ENCODE measurements around the gene SLC35F4.

SLC35F4 gene

DNA sequence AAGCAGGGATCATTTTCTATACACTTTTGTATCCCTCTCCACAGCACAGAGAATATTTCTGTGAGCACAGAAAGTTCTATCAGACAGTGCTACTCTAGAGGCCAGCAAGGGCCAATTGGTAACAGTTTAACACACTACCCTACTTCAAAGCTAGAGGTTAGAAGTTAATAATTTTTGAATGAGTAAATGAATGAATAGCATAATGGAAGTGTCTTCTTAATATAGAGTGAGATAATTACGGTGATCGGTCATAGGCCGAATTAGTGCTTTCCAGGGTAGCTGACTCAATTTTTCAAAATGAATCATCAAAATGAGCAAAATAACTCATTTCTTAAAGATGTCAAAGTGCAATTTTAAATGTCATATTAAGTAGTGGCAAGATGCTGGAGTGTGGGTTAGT lies 305.2 kb downstream of the SLC35F4 start:
- TF ChIP-seq TAF1 (IDR thresholded peaks at IDR 0.05; ENCODE audit: low read depth), result no peak
- TF ChIP-seq, protein P1, sequence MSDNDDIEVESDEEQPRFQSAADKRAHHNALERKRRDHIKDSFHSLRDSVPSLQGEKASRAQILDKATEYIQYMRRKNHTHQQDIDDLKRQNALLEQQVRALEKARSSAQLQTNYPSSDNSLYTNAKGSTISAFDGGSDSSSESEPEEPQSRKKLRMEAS (IDR thresholded peaks at IDR 0.05), result no peak
- TF ChIP-seq NFIC (IDR thresholded peaks at IDR 0.05), result no peak
- no peak for TF ChIP-seq CREB1 (IDR thresholded peaks at IDR 0.05; ENCODE audit: low read depth)
- TF ChIP-seq, protein P2, sequence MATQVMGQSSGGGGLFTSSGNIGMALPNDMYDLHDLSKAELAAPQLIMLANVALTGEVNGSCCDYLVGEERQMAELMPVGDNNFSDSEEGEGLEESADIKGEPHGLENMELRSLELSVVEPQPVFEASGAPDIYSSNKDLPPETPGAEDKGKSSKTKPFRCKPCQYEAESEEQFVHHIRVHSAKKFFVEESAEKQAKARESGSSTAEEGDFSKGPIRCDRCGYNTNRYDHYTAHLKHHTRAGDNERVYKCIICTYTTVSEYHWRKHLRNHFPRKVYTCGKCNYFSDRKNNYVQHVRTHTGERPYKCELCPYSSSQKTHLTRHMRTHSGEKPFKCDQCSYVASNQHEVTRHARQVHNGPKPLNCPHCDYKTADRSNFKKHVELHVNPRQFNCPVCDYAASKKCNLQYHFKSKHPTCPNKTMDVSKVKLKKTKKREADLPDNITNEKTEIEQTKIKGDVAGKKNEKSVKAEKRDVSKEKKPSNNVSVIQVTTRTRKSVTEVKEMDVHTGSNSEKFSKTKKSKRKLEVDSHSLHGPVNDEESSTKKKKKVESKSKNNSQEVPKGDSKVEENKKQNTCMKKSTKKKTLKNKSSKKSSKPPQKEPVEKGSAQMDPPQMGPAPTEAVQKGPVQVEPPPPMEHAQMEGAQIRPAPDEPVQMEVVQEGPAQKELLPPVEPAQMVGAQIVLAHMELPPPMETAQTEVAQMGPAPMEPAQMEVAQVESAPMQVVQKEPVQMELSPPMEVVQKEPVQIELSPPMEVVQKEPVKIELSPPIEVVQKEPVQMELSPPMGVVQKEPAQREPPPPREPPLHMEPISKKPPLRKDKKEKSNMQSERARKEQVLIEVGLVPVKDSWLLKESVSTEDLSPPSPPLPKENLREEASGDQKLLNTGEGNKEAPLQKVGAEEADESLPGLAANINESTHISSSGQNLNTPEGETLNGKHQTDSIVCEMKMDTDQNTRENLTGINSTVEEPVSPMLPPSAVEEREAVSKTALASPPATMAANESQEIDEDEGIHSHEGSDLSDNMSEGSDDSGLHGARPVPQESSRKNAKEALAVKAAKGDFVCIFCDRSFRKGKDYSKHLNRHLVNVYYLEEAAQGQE (IDR thresholded peaks at IDR 0.05; ENCODE audit: low read depth), result no peak
- no peak for TF ChIP-seq FOXM1 (IDR thresholded peaks at IDR 0.05; ENCODE audit: borderline replicate concordance, low read depth)
- no peak for TF ChIP-seq ZBTB7A (IDR thresholded peaks at IDR 0.05; ENCODE audit: low read depth)
- TF ChIP-seq TCF12 (IDR thresholded peaks at IDR 0.05; ENCODE audit: low read depth), result no peak
- TF ChIP-seq TEAD4 (IDR thresholded peaks at IDR 0.05), result no peak
- no peak for TF ChIP-seq YY1 (IDR thresholded peaks at IDR 0.05; ENCODE audit: low read depth)
- no peak for TF ChIP-seq USF1 (IDR thresholded peaks at IDR 0.05)
- no peak for TF ChIP-seq CEBPB (IDR thresholded peaks at IDR 0.05)
- TF ChIP-seq EP300 (IDR thresholded peaks at IDR 0.05; ENCODE audit: borderline replicate concordance), result no peak
- TF ChIP-seq EGR1 (IDR thresholded peaks at IDR 0.05), result no peak
- no peak for TF ChIP-seq RAD21 (IDR thresholded peaks at IDR 0.05; ENCODE audit: low read depth)

- TF ChIP-seq TEAD4 (IDR thresholded peaks at IDR 0.05) (no peak), EGR1 (IDR thresholded peaks at IDR 0.05) (no peak), TCF12 (IDR thresholded peaks at IDR 0.05; ENCODE audit: low read depth) (no peak), CEBPB (IDR thresholded peaks at IDR 0.05) (no peak), RAD21 (IDR thresholded peaks at IDR 0.05; ENCODE audit: low read depth) (no peak), CREB1 (IDR thresholded peaks at IDR 0.05; ENCODE audit: low read depth) (no peak), FOXM1 (IDR thresholded peaks at IDR 0.05; ENCODE audit: borderline replicate concordance, low read depth) (no peak), YY1 (IDR thresholded peaks at IDR 0.05; ENCODE audit: low read depth) (no peak), NFIC (IDR thresholded peaks at IDR 0.05) (no peak), ZBTB7A (IDR thresholded peaks at IDR 0.05; ENCODE audit: low read depth) (no peak), USF1 (IDR thresholded peaks at IDR 0.05) (no peak), TAF1 (IDR thresholded peaks at IDR 0.05; ENCODE audit: low read depth) (no peak), EP300 (IDR thresholded peaks at IDR 0.05; ENCODE audit: borderline replicate concordance) (no peak)
- TF ChIP-seq, protein P1 (IDR thresholded peaks at IDR 0.05), result no peak
- TF ChIP-seq, protein P2 (IDR thresholded peaks at IDR 0.05; ENCODE audit: low read depth), result no peak
These were observed 306.3 kb downstream of the SLC35F4 start for GRCh38 chr14:57559576-57559975.

- no peak for TF ChIP-seq TEAD4 (IDR thresholded peaks at IDR 0.05)
- TF ChIP-seq, protein P1 (IDR thresholded peaks at IDR 0.05), result no peak
- TF ChIP-seq NFIC (IDR thresholded peaks at IDR 0.05), result no peak
- no peak for TF ChIP-seq CEBPB (IDR thresholded peaks at IDR 0.05)
- no peak for TF ChIP-seq CREB1 (IDR thresholded peaks at IDR 0.05; ENCODE audit: low read depth)
- no peak for TF ChIP-seq EP300 (IDR thresholded peaks at IDR 0.05; ENCODE audit: borderline replicate concordance)
- no peak for TF ChIP-seq FOXM1 (IDR thresholded peaks at IDR 0.05; ENCODE audit: borderline replicate concordance, low read depth)
- no peak for TF ChIP-seq ZBTB7A (IDR thresholded peaks at IDR 0.05; ENCODE audit: low read depth)
- no peak for TF ChIP-seq EGR1 (IDR thresholded peaks at IDR 0.05)
- TF ChIP-seq, protein P2 (IDR thresholded peaks at IDR 0.05; ENCODE audit: low read depth), result no peak
- no peak for TF ChIP-seq TCF12 (IDR thresholded peaks at IDR 0.05; ENCODE audit: low read depth)
- no peak for TF ChIP-seq YY1 (IDR thresholded peaks at IDR 0.05; ENCODE audit: low read depth)
- TF ChIP-seq RAD21 (IDR thresholded peaks at IDR 0.05; ENCODE audit: low read depth), result no peak
- no peak for TF ChIP-seq TAF1 (IDR thresholded peaks at IDR 0.05; ENCODE audit: low read depth)
- TF ChIP-seq USF1 (IDR thresholded peaks at IDR 0.05), result no peak
These were observed 316.0 kb downstream of the SLC35F4 start for GRCh38 chr14:57549765-57550420.

Measured in Ishikawa (cell line).